OCI-LY1 (cell line): ENCODE measurements around the gene CARD11.

Source experiments
- H2AFZ ChIP-seq: fragments of 200-600 bp; sonication (generic), shearing (Covaris generic); 2 replicates; pipeline ENCODE4 v1.6.0; 2014; ENCODE audit warnings: antibody characterized with exemption, mild to moderate bottlenecking, low read length
- H3F3A ChIP-seq: fragments of 200-600 bp; sonication (generic), shearing (Covaris generic); 2 replicates; pipeline ENCODE4 v1.6.0; 2014; ENCODE audit warnings: mild to moderate bottlenecking, antibody characterized with exemption, low read length, moderate library complexity; ENCODE audit not compliant: insufficient read depth
- H3K27ac ChIP-seq: fragments of 200-600 bp; sonication (generic); 2 replicates; pipeline ENCODE4 v1.5.1; 2014; ENCODE audit warnings: low read length, mixed run types, mild to moderate bottlenecking, low read depth; ENCODE audit not compliant: poor library complexity, severe bottlenecking
- H3K27me3 ChIP-seq: fragments of 200-600 bp; sonication (generic); 2 replicates; pipeline ENCODE4 v1.6.0; 2014; ENCODE audit warnings: antibody characterized with exemption, mild to moderate bottlenecking, low read length, moderate library complexity; ENCODE audit not compliant: insufficient read depth
- H3K36me3 ChIP-seq: fragments of 200-600 bp; sonication (generic); 2 replicates; pipeline ENCODE4 v1.6.1; 2014; ENCODE audit warnings: mild to moderate bottlenecking, antibody characterized with exemption, low read length, moderate library complexity, mixed read lengths; ENCODE audit not compliant: insufficient read depth
- H3K4me1 ChIP-seq: fragments of 200-600 bp; sonication (generic); 2 replicates; pipeline ENCODE4 v1.5.1; 2014; ENCODE audit warnings: mild to moderate bottlenecking, low read length, moderate library complexity; ENCODE audit not compliant: insufficient read depth, severe bottlenecking
- H3K4me2 ChIP-seq: fragments of 200-600 bp; sonication (generic), shearing (Covaris generic); 2 replicates; pipeline ENCODE4 v1.6.1; 2014; ENCODE audit warnings: low read length
- H3K4me3 ChIP-seq: fragments of 200-600 bp; sonication (generic); 2 replicates; pipeline ENCODE4 v1.5.1; 2014; ENCODE audit warnings: low read length, low read depth, mild to moderate bottlenecking, mixed read lengths; ENCODE audit not compliant: poor library complexity, severe bottlenecking
- H3K79me2 ChIP-seq: fragments of 200-600 bp; shearing (Covaris generic); 2 replicates; pipeline ENCODE4 v1.6.1; 2016; ENCODE audit warnings: mixed run types, low read length, mixed read lengths; ENCODE audit not compliant: insufficient read depth
- H3K9ac ChIP-seq: fragments of 200-600 bp; sonication (generic), shearing (Covaris generic); 2 replicates; pipeline ENCODE4 v1.6.1; 2014; ENCODE audit warnings: mild to moderate bottlenecking, low read length, mixed read lengths
- H3K9me2 ChIP-seq: fragments of 200-600 bp; sonication (generic), shearing (Covaris generic); 2 replicates; pipeline ENCODE4 v1.6.1; 2014; ENCODE audit warnings: low read depth, mild to moderate bottlenecking, low read length, mixed read lengths
- H3K9me3 ChIP-seq: fragments of 200-600 bp; shearing (Covaris generic); 2 replicates; pipeline ENCODE4 v1.6.1; 2014; ENCODE audit warnings: low read length, mixed read lengths
- H4K20me1 ChIP-seq: fragments of 200-600 bp; sonication (generic), shearing (Covaris generic); 2 replicates; pipeline ENCODE4 v1.6.0; 2016; ENCODE audit warnings: mild to moderate bottlenecking, low read length; ENCODE audit not compliant: insufficient read depth
- EZH2 ChIP-seq: fragments of 200-600 bp; sonication (generic), shearing (Covaris generic); IDR thresholded peaks from 2 replicates; pipeline ENCODE4 v1.8.0; 2017; ENCODE audit warnings: borderline replicate concordance, mixed run types, mild to moderate bottlenecking, antibody characterized with exemption, low read length, moderate library complexity, mixed read lengths
- TF ChIP-seq, protein P1 (sequence below): fragments of 200-600 bp; sonication (generic), shearing (Covaris generic); IDR thresholded peaks from 2 replicates; pipeline ENCODE4 v1.5.1; 2017; ENCODE audit warnings: mild to moderate bottlenecking, antibody characterized with exemption, low read length, moderate library complexity, mixed read lengths

The CARD11 gene

DNA sequence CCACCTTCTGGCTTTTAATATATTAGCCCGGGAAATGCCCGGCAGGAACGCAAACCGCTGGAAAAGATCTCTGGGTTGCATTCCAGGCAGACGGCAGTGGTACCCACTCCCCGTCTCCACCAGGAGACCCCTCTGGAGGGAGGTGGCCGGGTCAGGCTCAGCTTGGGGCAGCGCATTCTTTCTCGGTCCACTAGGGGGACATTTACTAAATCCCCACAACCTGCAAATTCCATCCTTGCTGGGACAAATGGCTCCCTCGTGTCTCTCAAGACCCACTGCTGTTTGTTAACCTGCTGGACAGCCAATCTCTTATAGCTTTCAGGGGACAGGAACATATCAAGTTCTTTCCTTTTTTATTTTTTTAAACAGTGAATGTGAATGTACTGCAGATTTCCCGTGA lies 45.8 kb upstream of the CARD11 start:
- H3F3A ChIP-seq: no peaks in the 10 kb centered on the region
- no peaks in the 10 kb centered on the region for H4K20me1 ChIP-seq
- H3K4me3 ChIP-seq: no peak overlapping the region
- no peaks in the 10 kb centered on the region for H3K79me2 ChIP-seq
- H2AFZ ChIP-seq: no peak overlapping the region
- peaks cover 6% of the 10 kb centered on the region for H3K4me1 ChIP-seq
- no peak overlapping the region for H3K9ac ChIP-seq
- no peaks in the 10 kb centered on the region; the same call in 1 of the 2 replicates for H3K27me3 ChIP-seq
- H3K9me2 ChIP-seq: no peaks in the 10 kb centered on the region
- H3K36me3 ChIP-seq: no peaks in the 10 kb centered on the region
- no peak for TF ChIP-seq EZH2
- TF ChIP-seq, protein P1, sequence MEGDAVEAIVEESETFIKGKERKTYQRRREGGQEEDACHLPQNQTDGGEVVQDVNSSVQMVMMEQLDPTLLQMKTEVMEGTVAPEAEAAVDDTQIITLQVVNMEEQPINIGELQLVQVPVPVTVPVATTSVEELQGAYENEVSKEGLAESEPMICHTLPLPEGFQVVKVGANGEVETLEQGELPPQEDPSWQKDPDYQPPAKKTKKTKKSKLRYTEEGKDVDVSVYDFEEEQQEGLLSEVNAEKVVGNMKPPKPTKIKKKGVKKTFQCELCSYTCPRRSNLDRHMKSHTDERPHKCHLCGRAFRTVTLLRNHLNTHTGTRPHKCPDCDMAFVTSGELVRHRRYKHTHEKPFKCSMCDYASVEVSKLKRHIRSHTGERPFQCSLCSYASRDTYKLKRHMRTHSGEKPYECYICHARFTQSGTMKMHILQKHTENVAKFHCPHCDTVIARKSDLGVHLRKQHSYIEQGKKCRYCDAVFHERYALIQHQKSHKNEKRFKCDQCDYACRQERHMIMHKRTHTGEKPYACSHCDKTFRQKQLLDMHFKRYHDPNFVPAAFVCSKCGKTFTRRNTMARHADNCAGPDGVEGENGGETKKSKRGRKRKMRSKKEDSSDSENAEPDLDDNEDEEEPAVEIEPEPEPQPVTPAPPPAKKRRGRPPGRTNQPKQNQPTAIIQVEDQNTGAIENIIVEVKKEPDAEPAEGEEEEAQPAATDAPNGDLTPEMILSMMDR: peak; percentile 43
- no peaks in the 10 kb centered on the region for H3K9me3 ChIP-seq
- H3K27ac ChIP-seq: no peak overlapping the region
- no peak overlapping the region for H3K4me2 ChIP-seq

GRCh38 chr7:3087243-3087755 lies 43.6 kb upstream of the CARD11 start:
- Histone ChIP-seq H3F3A (no peaks in the 10 kb centered on the region), H3K27me3 (no peaks in the 10 kb centered on the region; the same call in 1 of the 2 replicates), H3K9me3 (no peaks in the 10 kb centered on the region), H3K4me2 (no peak overlapping the region), H3K9me2 (no peaks in the 10 kb centered on the region), H3K79me2 (no peaks in the 10 kb centered on the region), H3K4me1 (no peaks in the 10 kb centered on the region), H2AFZ (no peak overlapping the region), H3K27ac (no peak overlapping the region), H3K9ac (no peak overlapping the region), H3K36me3 (no peaks in the 10 kb centered on the region), H3K4me3 (no peak overlapping the region), H4K20me1 (no peaks in the 10 kb centered on the region)
- TF ChIP-seq, protein P1: no peak
- TF ChIP-seq EZH2: no peak

DNA sequence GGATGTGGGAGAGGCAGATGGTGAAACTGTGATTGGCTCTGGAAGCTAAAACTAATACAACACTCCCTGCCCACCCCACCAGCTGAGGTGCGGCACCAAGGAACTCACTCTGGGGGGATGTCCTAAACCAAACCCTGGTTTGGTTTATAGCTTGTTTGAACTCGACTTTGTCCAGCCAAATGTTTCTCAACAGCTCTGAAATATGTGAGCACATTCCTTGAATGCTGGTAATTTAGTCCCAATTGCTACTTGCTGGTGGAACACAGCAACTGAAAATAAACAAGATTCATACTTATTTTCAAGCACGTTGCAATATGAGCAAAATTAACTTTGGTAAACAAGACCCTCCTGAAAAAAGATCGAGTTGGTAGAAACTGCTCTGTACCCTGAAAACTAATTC lies 39.7 kb upstream of the CARD11 start:
- Histone ChIP-seq H4K20me1 (no peaks in the 10 kb centered on the region), H3K9me2 (no peaks in the 10 kb centered on the region), H2AFZ (no peak overlapping the region), H3K4me2 (no peak overlapping the region), H3K4me3 (no peak overlapping the region), H3F3A (no peaks in the 10 kb centered on the region), H3K27ac (no peak overlapping the region), H3K79me2 (no peaks in the 10 kb centered on the region), H3K9ac (no peak overlapping the region), H3K9me3 (no peaks in the 10 kb centered on the region), H3K4me1 (no peaks in the 10 kb centered on the region), H3K27me3 (no peaks in the 10 kb centered on the region; the same call in 1 of the 2 replicates), H3K36me3 (no peaks in the 10 kb centered on the region)
- no peak for TF ChIP-seq EZH2
- TF ChIP-seq, protein P1: no peak
